Thyroid gland (tissue), 4 donors: Measurements from ENCODE around the gene CASKIN2.

ENCODE experiments used
- POLR2A ChIP-seq, 2 donors: fragments of 450-650 bp; IDR thresholded peaks; one replicate each; pipeline ENCODE4 v1.6.1; 2017; ENCODE audit warnings: antibody characterized with exemption in 2 of 2, mild to moderate bottlenecking in 2 of 2, moderate library complexity in 1 of 2
- TF ChIP-seq, protein P1 (sequence below), 6 experiments: fragments of 200-600 bp in 3 of 6; fragments of 450-650 bp in 3 of 6; sonication (generic) in 3 of 6; IDR thresholded peaks; one replicate each; pipeline ENCODE4 v1.5.1; 2016 to 2019; ENCODE audit warnings: antibody characterized with exemption in 6 of 6, mild to moderate bottlenecking in 2 of 6, inconsistent platforms in 1 of 6, moderate library complexity in 1 of 6

DNA sequence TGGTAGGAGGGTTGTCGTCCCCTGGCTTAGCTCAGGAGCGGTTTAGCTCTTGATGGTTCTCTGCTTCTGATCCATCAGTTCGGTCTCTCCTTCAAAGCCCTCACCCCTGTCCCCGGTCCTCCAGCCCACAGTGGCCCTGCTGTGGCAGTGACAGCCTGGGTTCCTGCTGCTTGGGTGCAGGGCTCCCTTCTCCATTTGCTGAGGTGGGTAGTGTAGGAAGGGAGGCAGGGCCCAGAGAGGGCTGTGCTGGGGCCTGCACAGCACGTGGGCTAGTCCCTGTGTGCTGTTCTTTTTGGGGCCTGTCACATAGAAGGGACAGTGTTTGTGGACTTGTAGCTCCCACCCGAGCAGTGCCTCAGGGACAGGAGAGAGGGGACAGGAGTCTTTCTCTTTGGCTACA is 40.6 kb downstream of the CASKIN2 start:
- TF ChIP-seq, protein P1, sequence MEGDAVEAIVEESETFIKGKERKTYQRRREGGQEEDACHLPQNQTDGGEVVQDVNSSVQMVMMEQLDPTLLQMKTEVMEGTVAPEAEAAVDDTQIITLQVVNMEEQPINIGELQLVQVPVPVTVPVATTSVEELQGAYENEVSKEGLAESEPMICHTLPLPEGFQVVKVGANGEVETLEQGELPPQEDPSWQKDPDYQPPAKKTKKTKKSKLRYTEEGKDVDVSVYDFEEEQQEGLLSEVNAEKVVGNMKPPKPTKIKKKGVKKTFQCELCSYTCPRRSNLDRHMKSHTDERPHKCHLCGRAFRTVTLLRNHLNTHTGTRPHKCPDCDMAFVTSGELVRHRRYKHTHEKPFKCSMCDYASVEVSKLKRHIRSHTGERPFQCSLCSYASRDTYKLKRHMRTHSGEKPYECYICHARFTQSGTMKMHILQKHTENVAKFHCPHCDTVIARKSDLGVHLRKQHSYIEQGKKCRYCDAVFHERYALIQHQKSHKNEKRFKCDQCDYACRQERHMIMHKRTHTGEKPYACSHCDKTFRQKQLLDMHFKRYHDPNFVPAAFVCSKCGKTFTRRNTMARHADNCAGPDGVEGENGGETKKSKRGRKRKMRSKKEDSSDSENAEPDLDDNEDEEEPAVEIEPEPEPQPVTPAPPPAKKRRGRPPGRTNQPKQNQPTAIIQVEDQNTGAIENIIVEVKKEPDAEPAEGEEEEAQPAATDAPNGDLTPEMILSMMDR (IDR thresholded peaks at IDR 0.05) = no peak
- TF ChIP-seq POLR2A (IDR thresholded peaks at IDR 0.05) = no peak
